ENCODE results near the gene GGCX.

Gene GGCX

GRCh38 chr2:85505551-85506238, 55.6 kb downstream of the GGCX start:
- no peak for DNase-seq

GRCh38 chr2:85504778-85505261, 56.5 kb downstream of the GGCX start:
- no peak for DNase-seq

DNA sequence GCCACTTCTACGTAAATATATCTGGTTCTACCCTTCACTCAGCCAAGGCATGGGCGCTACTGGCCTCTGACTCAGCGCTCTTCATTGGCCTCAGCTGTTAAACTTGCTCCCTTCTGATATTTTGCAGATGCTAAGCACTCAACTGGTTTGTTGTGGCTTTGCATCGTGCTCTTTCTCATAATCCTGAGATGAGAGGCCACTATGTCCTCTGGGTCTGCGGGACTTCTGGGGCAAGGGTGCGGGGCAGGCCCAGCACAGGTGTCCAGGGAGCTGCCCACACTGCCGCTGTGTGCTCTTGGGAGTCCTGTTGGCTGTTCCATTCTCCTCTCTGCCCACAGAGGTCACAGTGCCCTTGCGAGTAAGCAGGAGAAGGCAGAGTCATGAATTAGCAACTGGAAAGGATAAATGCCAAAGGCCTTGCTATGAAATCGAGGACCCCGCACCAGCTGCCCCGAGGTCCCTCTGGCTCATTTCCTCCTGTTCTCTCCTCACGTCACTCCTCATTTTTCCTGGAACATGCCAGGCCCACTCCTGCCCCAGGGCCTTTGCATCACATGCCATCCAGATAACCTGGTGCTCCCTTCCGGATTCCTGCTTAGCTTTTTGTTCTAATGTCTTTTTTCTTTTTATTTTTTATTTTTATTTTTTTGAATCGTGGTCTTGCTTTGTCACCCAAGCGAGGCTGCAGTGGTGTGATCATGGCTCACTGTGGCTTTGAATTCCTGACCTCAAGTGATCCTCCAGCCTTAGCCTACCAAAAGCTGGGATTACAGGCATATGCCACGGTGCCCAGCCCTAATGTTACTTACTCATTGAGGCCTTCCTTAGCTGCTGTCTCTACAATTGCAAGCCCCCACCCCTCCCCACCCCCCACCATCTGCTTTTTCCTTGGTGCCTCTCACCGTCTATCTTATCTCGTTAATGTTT, 57.2 kb downstream of the GGCX start:
- no peak for DNase-seq

- DNase-seq, result no peak
These were observed 58.0 kb downstream of the GGCX start for GRCh38 chr2:85503168-85503850.

- no peak for DNase-seq
These were observed 58.6 kb downstream of the GGCX start for GRCh38 chr2:85502720-85503119.

DNA sequence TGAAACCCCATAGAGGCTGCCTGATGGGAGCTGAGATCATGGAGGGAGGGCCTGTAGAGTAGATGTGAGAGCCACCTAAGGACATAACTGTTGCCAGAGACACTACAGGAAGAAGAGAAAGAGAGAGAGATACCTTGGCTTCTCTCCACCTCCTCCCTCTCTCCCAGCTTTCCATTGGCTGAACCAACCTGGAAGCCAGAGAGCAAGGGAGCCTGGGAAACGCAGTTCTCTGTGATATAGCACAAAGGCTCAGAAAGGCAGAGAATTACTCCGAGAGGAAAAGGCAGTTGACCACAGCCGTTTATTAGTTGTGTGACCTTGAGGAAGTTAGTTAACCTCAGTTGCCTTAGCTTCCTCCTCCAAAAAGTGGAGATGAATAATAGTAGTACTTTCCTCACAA, 60.0 kb downstream of the GGCX start:
- DNase-seq, result no peak

GRCh38 chr2:85497944-85498630, 63.2 kb downstream of the GGCX start:
- DNase-seq, result no peak

GRCh38 chr2:85496436-85496835, 64.9 kb downstream of the GGCX start:
- DNase-seq, result no peak

Data from activated CD8-positive, alpha-beta memory T cell treated with anti-CD3 and anti-CD28 coated beads for 24 hours (primary cell).